Tibial artery (tissue), 4 donors: ENCODE results near the gene TGM4.
A peak's percentile ranks its signal among the peaks of the same experiment; 100 is the strongest.
"Not testable (repeated sequence)": the region's sequence is repeated elsewhere in the genome, so short reads cannot be mapped to it uniquely, and the experiment has no call there.

ENCODE experiments used
- DNase-seq, 2 donors: peaks; one replicate each; pipeline ENCODE4 v3.0.0-alpha.2; 2019
- H3K27ac ChIP-seq, 2 donors: fragments of 200-600 bp; sonication (generic) in 1 of 2; 1 replicate in 1 of 2; 2 replicates in 1 of 2; pipeline ENCODE4 v1.5.1; 2018 to 2019; ENCODE audit warnings: mild to moderate bottlenecking in 1 of 2
- H3K27me3 ChIP-seq, 2 donors: fragments of 200-600 bp; sonication (generic) in 1 of 2; one replicate each; pipeline versions ENCODE4 v1.5.1 to v1.6.0; 2016 to 2019
- H3K36me3 ChIP-seq, 3 donors: fragments of 200-600 bp; sonication (generic) in 2 of 3; one replicate each; pipeline ENCODE4 v1.5.1; 2016 to 2019; ENCODE audit warnings: mild to moderate bottlenecking in 2 of 3
- H3K4me1 ChIP-seq, 4 donors: fragments of 200-600 bp; sonication (generic) in 2 of 4; 1 replicate in 3 of 4; 2 replicates in 1 of 4; pipeline ENCODE4 v1.5.1; 2016 to 2019
- H3K4me3 ChIP-seq, 2 donors: fragments of 200-600 bp; sonication (generic) in 1 of 2; 1 replicate in 1 of 2; 2 replicates in 1 of 2; pipeline ENCODE4 v1.5.1; 2018 to 2019; ENCODE audit warnings: mild to moderate bottlenecking in 2 of 2
- H3K9me3 ChIP-seq, 3 donors: fragments of 200-600 bp; sonication (generic) in 1 of 3; one replicate each; pipeline ENCODE4 v1.5.1; 2016 to 2019
- CTCF ChIP-seq, 2 experiments: fragments of 200-600 bp in 1 of 2; fragments of 450-650 bp in 1 of 2; IDR thresholded peaks; one replicate each; pipeline ENCODE4 v1.5.1; 2017 to 2019; ENCODE audit warnings: antibody characterized with exemption in 2 of 2, mild to moderate bottlenecking in 1 of 2, moderate library complexity in 1 of 2
- intact Hi-C: fragments of 100-400 bp; cut with DNase I; formaldehyde crosslinking; loops from one replicate; pipeline ENCODE4 v1.15.0; 2023; ENCODE audit warnings: low total_unique reads

Gene TGM4

DNA sequence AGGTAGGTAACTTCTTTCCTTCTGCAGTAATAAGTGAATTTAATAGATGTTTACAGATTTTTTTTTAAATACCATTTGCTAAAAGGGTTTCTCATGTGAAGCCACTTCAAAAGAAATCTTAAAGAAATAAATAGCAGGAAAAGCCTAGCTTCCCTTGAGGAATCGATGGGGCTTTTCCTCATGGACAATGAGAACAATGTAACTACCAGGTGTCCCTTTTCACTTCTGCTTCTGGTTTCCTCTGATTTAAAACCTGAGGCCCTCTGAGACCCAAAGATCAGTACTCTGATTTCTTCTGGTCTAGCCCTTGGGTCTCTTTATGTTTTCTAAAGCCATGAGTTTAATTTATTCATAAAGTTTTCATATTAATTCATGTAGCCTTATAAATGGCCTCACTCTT lies 25.8 kb upstream of the TGM4 start:
- Histone ChIP-seq H3K4me1 (peaks cover 0 to 2% (median 0%) of the 10 kb centered on the region in 4 donors), H3K4me3 (no peak overlapping the region), H3K9me3 (no peaks in the 10 kb centered on the region), H3K36me3 (no peaks in the 10 kb centered on the region), H3K27ac (no peak overlapping the region), H3K27me3 (no peaks in the 10 kb centered on the region)
- TF ChIP-seq CTCF (IDR thresholded peaks at IDR 0.05), result no peak
- intact Hi-C loops, result no loop called here
- DNase-seq, result no peak

DNA sequence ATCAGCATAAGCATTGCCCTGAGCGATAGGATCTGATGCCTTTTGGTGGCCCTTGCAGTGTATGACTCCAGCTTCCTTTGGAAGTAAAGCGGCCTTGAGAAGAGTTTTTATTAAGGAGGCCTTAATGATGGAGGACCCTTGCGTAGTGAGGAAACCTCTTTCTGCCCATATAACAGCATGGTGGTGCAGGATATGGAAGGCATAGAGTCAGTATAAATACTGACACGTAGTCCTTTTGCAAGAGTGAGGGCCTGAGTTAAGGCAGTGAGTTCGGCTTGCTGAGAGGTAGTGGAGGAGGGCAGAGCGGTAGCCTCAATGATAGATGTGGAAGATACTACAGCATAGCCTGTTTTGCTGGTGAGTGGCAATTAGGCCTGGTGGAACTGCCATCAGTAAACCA lies 17.7 kb upstream of the TGM4 start:
- intact Hi-C loops, H3K36me3 ChIP-seq, H3K9me3 ChIP-seq, H3K4me3 ChIP-seq, H3K4me1 ChIP-seq, DNase-seq, H3K27ac ChIP-seq, H3K27me3 ChIP-seq: not testable (repeated sequence)

DNA sequence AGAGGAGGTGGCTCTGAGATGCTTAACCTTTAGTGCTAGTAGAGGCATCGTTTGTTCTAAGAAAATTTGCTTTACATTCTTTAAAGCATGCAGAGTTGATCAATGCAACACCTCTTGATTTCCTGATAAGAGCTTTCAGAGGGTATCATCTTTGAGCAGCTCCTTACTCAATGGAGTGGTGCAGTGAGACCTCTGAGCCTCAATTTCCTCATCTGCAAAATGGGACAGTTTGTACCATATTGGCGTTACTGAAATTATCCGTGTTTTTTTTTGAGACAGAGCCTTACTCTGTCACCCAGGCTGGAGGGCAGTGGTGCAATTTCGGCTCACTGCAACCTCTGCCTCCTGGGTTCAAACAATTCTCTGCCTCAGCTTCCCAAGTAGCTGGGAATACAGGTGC lies 14.3 kb upstream of the TGM4 start:
- no peak for TF ChIP-seq CTCF (IDR thresholded peaks at IDR 0.05)
- Histone ChIP-seq H3K36me3 (no peaks in the 10 kb centered on the region), H3K9me3 (no peaks in the 10 kb centered on the region), H3K27me3 (no peaks in the 10 kb centered on the region), H3K4me3 (no peak overlapping the region), H3K4me1 (peaks cover 0 to 12% (median 8%) of the 10 kb centered on the region in 4 donors), H3K27ac (no peak overlapping the region)
- intact Hi-C loops, result no loop called here
- no peak for DNase-seq

- Histone ChIP-seq H3K27me3 (no peaks in the 10 kb centered on the region), H3K4me3 (peak within 1 kb of the TSS; percentile 70 to 73), H3K4me1 (peaks cover 0 to 12% (median 8%) of the 10 kb centered on the region in 4 donors), H3K9me3 (no peaks in the 10 kb centered on the region), H3K36me3 (peaks cover 0 to 5% (median 3%) of the 10 kb centered on the region in 3 donors), H3K27ac (peak within 1 kb of the TSS; percentile 79 to 91)
- DNase-seq, result peak; percentile 85 to 92
- intact Hi-C loops, result no loop called here
- TF ChIP-seq CTCF (IDR thresholded peaks at IDR 0.05), result no peak
These were observed 12.8 kb upstream of the TGM4 start, which contains the start of gene TMEM42 for GRCh38 chr3:44861412-44862225. TSS of gene TMEM42 (plus strand) at chr3:44861912. CDS start at chr3:44861925, 13 bp downstream.

- Histone ChIP-seq H3K9me3 (no peaks in the 10 kb centered on the region), H3K27me3 (no peaks in the 10 kb centered on the region), H3K4me3 (peak overlapping the region; percentile 70 to 73), H3K4me1 (peaks cover 0 to 12% (median 8%) of the 10 kb centered on the region in 4 donors), H3K36me3 (peaks cover 0 to 10% (median 3%) of the 10 kb centered on the region in 3 donors), H3K27ac (peak overlapping the region; percentile 79 to 91)
- intact Hi-C loops, result no loop called here
- TF ChIP-seq CTCF (IDR thresholded peaks at IDR 0.05), result no peak
- no peak for DNase-seq
These were observed 12.2 kb upstream of the TGM4 start for GRCh38 chr3:44862226-44862637.

DNA sequence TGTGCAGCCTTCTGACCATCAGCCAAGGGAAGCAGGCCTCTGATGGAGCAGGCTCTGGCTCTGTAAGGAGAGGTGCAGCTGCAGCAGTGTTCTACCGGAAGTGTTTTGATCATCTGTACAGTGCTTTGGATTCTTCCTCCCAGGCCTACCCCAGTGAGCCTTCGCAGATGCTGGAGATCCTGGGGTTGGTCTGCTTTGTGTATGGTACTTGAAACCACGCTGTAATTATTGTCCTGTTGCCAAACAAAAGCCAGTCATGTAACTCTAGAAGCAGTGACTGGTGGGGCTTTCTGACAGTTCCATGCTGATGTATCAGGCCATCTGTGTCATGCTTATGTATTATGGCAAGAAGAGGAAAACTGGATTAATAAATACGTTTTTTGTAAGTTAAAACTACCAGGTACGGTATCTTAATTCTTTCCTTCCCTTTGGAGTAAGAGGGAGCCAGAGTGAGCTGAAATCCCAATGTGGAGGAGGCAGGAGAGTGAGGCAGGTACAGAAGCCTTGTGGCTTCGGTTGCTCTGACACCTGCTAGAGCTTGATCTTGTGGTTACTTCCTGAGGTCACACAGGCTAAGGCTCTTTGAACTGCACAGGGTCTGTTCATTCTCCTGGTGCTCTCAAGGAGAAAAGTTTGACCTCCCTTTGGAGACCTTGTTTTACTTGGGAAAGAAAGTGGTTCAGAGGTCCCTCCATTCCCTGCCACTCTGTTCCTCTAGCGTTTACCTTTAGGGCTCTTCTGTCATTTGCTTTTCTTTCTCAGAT lies 9.0 kb upstream of the TGM4 start:
- Histone ChIP-seq H3K9me3 (no peaks in the 10 kb centered on the region), H3K36me3 (peaks cover 0 to 10% (median 3%) of the 10 kb centered on the region in 3 donors), H3K27ac (no peak overlapping the region), H3K27me3 (no peaks in the 10 kb centered on the region), H3K4me1 (peaks cover 0 to 12% (median 8%) of the 10 kb centered on the region in 4 donors), H3K4me3 (no peak overlapping the region)
- no peak for TF ChIP-seq CTCF (IDR thresholded peaks at IDR 0.05)
- no peak for DNase-seq
- intact Hi-C loops, result no loop called here
